WTC11 (cell line): ENCODE results near the gene CCDC51. TPM values are rescaled to one million over a fixed set of nuclear protein-coding genes. Genes with fewer than 3 reads are reported as not detected.
"Not testable (repeated sequence)": the region's sequence is repeated elsewhere in the genome, so short reads cannot be mapped to it uniquely, and the experiment has no call there.

ENCODE experiments used
- ATAC-seq: fragments of 200-7000 bp; cut with Tn5 transposase; 2 replicates; pipeline ENCODE4 v1.10.0; 2021; ENCODE audit warnings: mild to moderate bottlenecking, moderate library complexity
- CTCF ChIA-PET: fragments of 300-600 bp; sonication (Branson Sonifier 250); formaldehyde crosslinking; loops from one replicate; lab custom pipeline; 2021; ENCODE audit warnings: antibody characterized with exemption; lab: Charles Lee
- POLR2A ChIA-PET: fragments of 350-600 bp; sonication (Branson Sonifier 250); formaldehyde crosslinking; loops from one replicate; lab custom pipeline; 2021; ENCODE audit warnings: antibody characterized with exemption; lab: Charles Lee
- DNase-seq: peaks from one replicate; pipeline ENCODE4 v3.0.0; 2021; ENCODE audit warnings: low spot score
- H3K27ac Mint-ChIP-seq: 2 replicates; pipeline ENCODE4 v1.8.0; 2021; ENCODE audit warnings: mixed read lengths
- H3K27me3 Mint-ChIP-seq: 2 replicates; pipeline ENCODE4 v1.8.0; 2021; ENCODE audit warnings: low read depth, mild to moderate bottlenecking, moderate library complexity, mixed read lengths
- H3K36me3 Mint-ChIP-seq: 2 replicates; pipeline ENCODE4 v1.8.0; 2021; ENCODE audit warnings: mixed read lengths
- H3K4me1 Mint-ChIP-seq: 2 replicates; pipeline ENCODE4 v1.8.0; 2022; ENCODE audit warnings: mixed read lengths
- H3K4me3 Mint-ChIP-seq: 2 replicates; pipeline ENCODE4 v1.8.0; 2021; ENCODE audit warnings: mild to moderate bottlenecking, moderate library complexity, mixed read lengths
- H3K9me3 Mint-ChIP-seq: 2 replicates; pipeline ENCODE4 v1.8.0; 2021; ENCODE audit warnings: mixed read lengths
- CREM ChIP-seq: sonication (generic); formaldehyde crosslinking; IDR thresholded peaks from 2 replicates; pipeline ENCODE4 v1.8.1; 2022; ENCODE audit warnings: mild to moderate bottlenecking, missing genetic modification reagents, moderate library complexity
- EMX1 ChIP-seq: fragments of 250-450 bp; sonication (Bioruptor Pico); IDR thresholded peaks from 2 replicates; pipeline ENCODE4 v1.8.0; 2021; ENCODE audit warnings: mild to moderate bottlenecking
- ETV6 ChIP-seq: sonication (generic); formaldehyde crosslinking; IDR thresholded peaks from 2 replicates; pipeline ENCODE4 v1.8.1; 2022; ENCODE audit warnings: mild to moderate bottlenecking, missing genetic modification reagents
- GTF2I ChIP-seq: fragments of 250-450 bp; sonication (Bioruptor Pico); conservative IDR thresholded peaks from 2 replicates; pipeline ENCODE4 v1.4.0; 2021; ENCODE audit warnings: mild to moderate bottlenecking
- HMGA2 ChIP-seq: fragments of 250-450 bp; sonication (Bioruptor Pico); IDR thresholded peaks from 2 replicates; pipeline ENCODE4 v1.4.0; 2021; ENCODE audit warnings: mild to moderate bottlenecking, moderate library complexity
- JAZF1 ChIP-seq: fragments of 250-450 bp; sonication (Bioruptor Pico); IDR thresholded peaks from 2 replicates; pipeline ENCODE4 v1.9.0; 2021; ENCODE audit warnings: moderate library complexity, mild to moderate bottlenecking, inconsistent platforms
- MAX ChIP-seq: sonication (generic); formaldehyde crosslinking; IDR thresholded peaks from 2 replicates; pipeline ENCODE4 v1.8.0; 2022; ENCODE audit warnings: mild to moderate bottlenecking, missing genetic modification reagents
- SMAD4 ChIP-seq: sonication (generic); formaldehyde crosslinking; IDR thresholded peaks from 2 replicates; pipeline ENCODE4 v1.8.0; 2022; ENCODE audit warnings: mild to moderate bottlenecking, missing genetic modification reagents
- SP1 ChIP-seq: sonication (generic); formaldehyde crosslinking; conservative IDR thresholded peaks from 2 replicates; pipeline ENCODE4 v1.8.1; 2022; ENCODE audit warnings: missing genetic modification reagents
- ZNF121 ChIP-seq: sonication (generic); formaldehyde crosslinking; IDR thresholded peaks from 2 replicates; pipeline ENCODE4 v1.8.0; 2023; ENCODE audit warnings: missing genetic modification reagents
- ZSCAN18 ChIP-seq: fragments of 250-450 bp; sonication (Bioruptor Pico); IDR thresholded peaks from 2 replicates; pipeline ENCODE4 v2.1.2; 2022; ENCODE audit warnings: mild to moderate bottlenecking, moderate library complexity
- total RNA-seq: library from RNA; stranded (reverse); gene quantifications from 3 replicates; pipeline ENCODE4 v1.2.3, GENCODE V29; 2021
- TF ChIP-seq, protein P1 (sequence below): fragments of 250-450 bp; sonication (Bioruptor Pico); IDR thresholded peaks from 2 replicates; pipeline ENCODE4 v1.9.0; 2021; ENCODE audit warnings: mild to moderate bottlenecking, borderline replicate concordance
- TF ChIP-seq, protein P2 (sequence below): sonication (generic); formaldehyde crosslinking; IDR thresholded peaks from 2 replicates; pipeline ENCODE4 v1.8.0; 2023; ENCODE audit warnings: missing genetic modification reagents, mild to moderate bottlenecking, borderline replicate concordance
- TF ChIP-seq, protein P3 (sequence below): fragments of 200-600 bp; IDR thresholded peaks from 2 replicates; pipeline ENCODE4 v1.8.0; 2022; ENCODE audit warnings: antibody characterized with exemption
- TF ChIP-seq, protein P4 (sequence below): sonication (generic); formaldehyde crosslinking; IDR thresholded peaks from 2 replicates; pipeline ENCODE4 v1.8.1; 2023; ENCODE audit warnings: mild to moderate bottlenecking, missing genetic modification reagents

CCDC51 gene
- total RNA-seq, 1 experiment from 2014 or later, result 25.1 TPM

DNA sequence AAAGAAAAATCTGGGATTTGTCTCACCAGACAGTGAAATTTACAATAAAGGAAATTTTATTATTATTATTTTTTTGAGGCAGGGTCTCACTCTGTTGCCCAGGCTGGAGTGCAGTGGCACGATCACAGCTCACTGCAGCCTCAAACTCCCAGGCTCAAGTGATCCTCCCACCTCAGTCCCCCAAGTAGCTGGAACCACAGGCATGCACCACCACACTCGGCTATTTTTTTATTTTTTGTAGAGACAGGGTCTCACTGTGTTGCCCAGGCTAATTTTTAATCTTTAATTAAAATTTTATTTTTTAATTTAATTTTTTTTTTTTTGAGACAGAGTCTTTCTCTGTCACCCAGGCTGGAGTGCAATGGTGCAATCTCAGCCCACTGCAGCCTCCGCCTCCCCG is 34.1 kb upstream of the CCDC51 start:
- DNase-seq, H3K36me3 Mint-ChIP-seq, H3K27me3 Mint-ChIP-seq, H3K27ac Mint-ChIP-seq, H3K9me3 Mint-ChIP-seq, H3K4me3 Mint-ChIP-seq, ATAC-seq: not testable (repeated sequence)
- CTCF ChIA-PET, result interaction anchor here (0.7 to 6.3 kb wide), 38 partner anchors 8 to 1197 kb away, joined by 3 to 168 read pairs (median 4); partner anchors contain the start of genes ATRIP, CCDC51, PFKFB4 and SHISA5
- POLR2A ChIA-PET, result interaction anchor here (0.6 to 3.3 kb wide), 13 partner anchors 27 to 286 kb away, joined by 3 to 21 read pairs (median 4); partner anchors contain the start of genes ATRIP, CCDC51, CDC25A and PFKFB4
- H3K4me1 Mint-ChIP-seq, result peaks cover 38% of the 10 kb centered on the region
- peak; percentile 85 for TF ChIP-seq GTF2I (CRISPR knock-in tag)
- peak; percentile 92 for TF ChIP-seq ZNF121 (CRISPR knock-in tag)
- TF ChIP-seq HMGA2, result 0 out of 2 replicates have a peak, but pooled peaks have one; percentile 34

DNA sequence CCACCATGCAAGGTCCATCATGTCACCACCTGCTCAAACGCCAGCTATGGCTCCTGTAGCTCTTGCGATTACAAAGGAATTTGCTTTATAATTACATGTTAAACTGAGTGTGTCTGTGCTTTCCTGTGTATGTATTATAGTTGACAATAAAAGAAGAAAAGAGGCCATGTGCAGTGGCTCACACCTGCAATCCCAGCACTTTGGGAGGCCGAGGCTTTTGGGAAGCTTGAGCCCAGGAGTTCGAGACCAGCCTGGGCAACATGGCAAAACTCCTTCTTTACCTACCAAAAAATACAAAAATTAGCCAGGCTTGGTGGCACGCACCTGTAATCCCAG is 33.7 kb upstream of the CCDC51 start:
- no peak for DNase-seq
- peaks cover 9% of the 10 kb centered on the region for H3K36me3 Mint-ChIP-seq
- CTCF ChIA-PET, result interaction anchor here (0.7 to 6.3 kb wide), 31 partner anchors 8 to 1062 kb away, joined by 3 to 168 read pairs (median 6); partner anchors contain the start of genes ATRIP, CCDC51, PFKFB4 and SHISA5
- no peak for ATAC-seq
- POLR2A ChIA-PET, result interaction anchor here (0.6 to 3.3 kb wide), 13 partner anchors 27 to 286 kb away, joined by 3 to 21 read pairs (median 5); partner anchors contain the start of genes ATRIP, CCDC51, CDC25A and CELSR3
- H3K4me3 Mint-ChIP-seq, result peak overlapping the region; percentile 91
- TF ChIP-seq JAZF1 (CRISPR knock-in tag) (no peak), ZSCAN18 (CRISPR knock-in tag) (0 out of 2 replicates have a peak, but pooled peaks have one; percentile 5), EMX1 (CRISPR knock-in tag) (no peak)
- TF ChIP-seq, protein P1, sequence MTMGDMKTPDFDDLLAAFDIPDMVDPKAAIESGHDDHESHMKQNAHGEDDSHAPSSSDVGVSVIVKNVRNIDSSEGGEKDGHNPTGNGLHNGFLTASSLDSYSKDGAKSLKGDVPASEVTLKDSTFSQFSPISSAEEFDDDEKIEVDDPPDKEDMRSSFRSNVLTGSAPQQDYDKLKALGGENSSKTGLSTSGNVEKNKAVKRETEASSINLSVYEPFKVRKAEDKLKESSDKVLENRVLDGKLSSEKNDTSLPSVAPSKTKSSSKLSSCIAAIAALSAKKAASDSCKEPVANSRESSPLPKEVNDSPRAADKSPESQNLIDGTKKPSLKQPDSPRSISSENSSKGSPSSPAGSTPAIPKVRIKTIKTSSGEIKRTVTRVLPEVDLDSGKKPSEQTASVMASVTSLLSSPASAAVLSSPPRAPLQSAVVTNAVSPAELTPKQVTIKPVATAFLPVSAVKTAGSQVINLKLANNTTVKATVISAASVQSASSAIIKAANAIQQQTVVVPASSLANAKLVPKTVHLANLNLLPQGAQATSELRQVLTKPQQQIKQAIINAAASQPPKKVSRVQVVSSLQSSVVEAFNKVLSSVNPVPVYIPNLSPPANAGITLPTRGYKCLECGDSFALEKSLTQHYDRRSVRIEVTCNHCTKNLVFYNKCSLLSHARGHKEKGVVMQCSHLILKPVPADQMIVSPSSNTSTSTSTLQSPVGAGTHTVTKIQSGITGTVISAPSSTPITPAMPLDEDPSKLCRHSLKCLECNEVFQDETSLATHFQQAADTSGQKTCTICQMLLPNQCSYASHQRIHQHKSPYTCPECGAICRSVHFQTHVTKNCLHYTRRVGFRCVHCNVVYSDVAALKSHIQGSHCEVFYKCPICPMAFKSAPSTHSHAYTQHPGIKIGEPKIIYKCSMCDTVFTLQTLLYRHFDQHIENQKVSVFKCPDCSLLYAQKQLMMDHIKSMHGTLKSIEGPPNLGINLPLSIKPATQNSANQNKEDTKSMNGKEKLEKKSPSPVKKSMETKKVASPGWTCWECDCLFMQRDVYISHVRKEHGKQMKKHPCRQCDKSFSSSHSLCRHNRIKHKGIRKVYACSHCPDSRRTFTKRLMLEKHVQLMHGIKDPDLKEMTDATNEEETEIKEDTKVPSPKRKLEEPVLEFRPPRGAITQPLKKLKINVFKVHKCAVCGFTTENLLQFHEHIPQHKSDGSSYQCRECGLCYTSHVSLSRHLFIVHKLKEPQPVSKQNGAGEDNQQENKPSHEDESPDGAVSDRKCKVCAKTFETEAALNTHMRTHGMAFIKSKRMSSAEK (CRISPR knock-in tag), result no peak
- TF ChIP-seq, all 79 proteins: peak for 1
- Mint-ChIP-seq H3K27me3 (no peaks in the 10 kb centered on the region; the same call in none of the 2 replicates), H3K27ac (peak overlapping the region; percentile 99), H3K4me1 (peaks cover 34% of the 10 kb centered on the region), H3K9me3 (no peaks in the 10 kb centered on the region)

GRCh38 chr3:48472923-48473616 is 33.2 kb upstream of the CCDC51 start:
- ChIA-PET CTCF (interaction anchor here (0.6 to 6.3 kb wide), 35 partner anchors 8 to 1062 kb away, joined by 3 to 168 read pairs (median 4); partner anchors contain the start of genes ATRIP, CCDC51, PFKFB4 and SHISA5), POLR2A (interaction anchor here (0.6 to 3.3 kb wide), 15 partner anchors 16 to 285 kb away, joined by 3 to 21 read pairs (median 5); partner anchors contain the start of genes ATRIP, CCDC51, CDC25A and CELSR3)
- Mint-ChIP-seq H3K4me1 (peaks cover 31% of the 10 kb centered on the region), H3K4me3 (peak overlapping the region; percentile 91), H3K27ac (peak overlapping the region; percentile 99), H3K9me3 (no peaks in the 10 kb centered on the region), H3K36me3 (peaks cover 12% of the 10 kb centered on the region), H3K27me3 (no peaks in the 10 kb centered on the region; the same call in none of the 2 replicates)
- DNase-seq (peak; percentile 96), ATAC-seq (peak; percentile 82)
- TF ChIP-seq MAX (CRISPR knock-in tag), result peak; percentile 67; the same call in 1 of the 2 replicates
- 0 out of 2 replicates have a peak, but pooled peaks have one; percentile 38 for TF ChIP-seq ETV6 (CRISPR knock-in tag)
- no peak for TF ChIP-seq HMGA2
- peak; percentile 46; the same call in 1 of the 2 replicates for TF ChIP-seq ZNF121 (CRISPR knock-in tag)
- TF ChIP-seq, protein P2, sequence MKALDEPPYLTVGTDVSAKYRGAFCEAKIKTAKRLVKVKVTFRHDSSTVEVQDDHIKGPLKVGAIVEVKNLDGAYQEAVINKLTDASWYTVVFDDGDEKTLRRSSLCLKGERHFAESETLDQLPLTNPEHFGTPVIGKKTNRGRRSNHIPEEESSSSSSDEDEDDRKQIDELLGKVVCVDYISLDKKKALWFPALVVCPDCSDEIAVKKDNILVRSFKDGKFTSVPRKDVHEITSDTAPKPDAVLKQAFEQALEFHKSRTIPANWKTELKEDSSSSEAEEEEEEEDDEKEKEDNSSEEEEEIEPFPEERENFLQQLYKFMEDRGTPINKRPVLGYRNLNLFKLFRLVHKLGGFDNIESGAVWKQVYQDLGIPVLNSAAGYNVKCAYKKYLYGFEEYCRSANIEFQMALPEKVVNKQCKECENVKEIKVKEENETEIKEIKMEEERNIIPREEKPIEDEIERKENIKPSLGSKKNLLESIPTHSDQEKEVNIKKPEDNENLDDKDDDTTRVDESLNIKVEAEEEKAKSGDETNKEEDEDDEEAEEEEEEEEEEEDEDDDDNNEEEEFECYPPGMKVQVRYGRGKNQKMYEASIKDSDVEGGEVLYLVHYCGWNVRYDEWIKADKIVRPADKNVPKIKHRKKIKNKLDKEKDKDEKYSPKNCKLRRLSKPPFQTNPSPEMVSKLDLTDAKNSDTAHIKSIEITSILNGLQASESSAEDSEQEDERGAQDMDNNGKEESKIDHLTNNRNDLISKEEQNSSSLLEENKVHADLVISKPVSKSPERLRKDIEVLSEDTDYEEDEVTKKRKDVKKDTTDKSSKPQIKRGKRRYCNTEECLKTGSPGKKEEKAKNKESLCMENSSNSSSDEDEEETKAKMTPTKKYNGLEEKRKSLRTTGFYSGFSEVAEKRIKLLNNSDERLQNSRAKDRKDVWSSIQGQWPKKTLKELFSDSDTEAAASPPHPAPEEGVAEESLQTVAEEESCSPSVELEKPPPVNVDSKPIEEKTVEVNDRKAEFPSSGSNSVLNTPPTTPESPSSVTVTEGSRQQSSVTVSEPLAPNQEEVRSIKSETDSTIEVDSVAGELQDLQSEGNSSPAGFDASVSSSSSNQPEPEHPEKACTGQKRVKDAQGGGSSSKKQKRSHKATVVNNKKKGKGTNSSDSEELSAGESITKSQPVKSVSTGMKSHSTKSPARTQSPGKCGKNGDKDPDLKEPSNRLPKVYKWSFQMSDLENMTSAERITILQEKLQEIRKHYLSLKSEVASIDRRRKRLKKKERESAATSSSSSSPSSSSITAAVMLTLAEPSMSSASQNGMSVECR (CRISPR knock-in tag), result 0 out of 2 replicates have a peak, but pooled peaks have one; percentile 59
- TF ChIP-seq, protein P3, sequence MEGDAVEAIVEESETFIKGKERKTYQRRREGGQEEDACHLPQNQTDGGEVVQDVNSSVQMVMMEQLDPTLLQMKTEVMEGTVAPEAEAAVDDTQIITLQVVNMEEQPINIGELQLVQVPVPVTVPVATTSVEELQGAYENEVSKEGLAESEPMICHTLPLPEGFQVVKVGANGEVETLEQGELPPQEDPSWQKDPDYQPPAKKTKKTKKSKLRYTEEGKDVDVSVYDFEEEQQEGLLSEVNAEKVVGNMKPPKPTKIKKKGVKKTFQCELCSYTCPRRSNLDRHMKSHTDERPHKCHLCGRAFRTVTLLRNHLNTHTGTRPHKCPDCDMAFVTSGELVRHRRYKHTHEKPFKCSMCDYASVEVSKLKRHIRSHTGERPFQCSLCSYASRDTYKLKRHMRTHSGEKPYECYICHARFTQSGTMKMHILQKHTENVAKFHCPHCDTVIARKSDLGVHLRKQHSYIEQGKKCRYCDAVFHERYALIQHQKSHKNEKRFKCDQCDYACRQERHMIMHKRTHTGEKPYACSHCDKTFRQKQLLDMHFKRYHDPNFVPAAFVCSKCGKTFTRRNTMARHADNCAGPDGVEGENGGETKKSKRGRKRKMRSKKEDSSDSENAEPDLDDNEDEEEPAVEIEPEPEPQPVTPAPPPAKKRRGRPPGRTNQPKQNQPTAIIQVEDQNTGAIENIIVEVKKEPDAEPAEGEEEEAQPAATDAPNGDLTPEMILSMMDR, result peak; percentile 45; the same call in 1 of the 2 replicates
- 0 out of 2 replicates have a peak, but pooled peaks have one; percentile 24 for TF ChIP-seq CREM (CRISPR knock-in tag)
- peak; percentile 66 for TF ChIP-seq SP1 (CRISPR knock-in tag)
- TF ChIP-seq, protein P4, sequence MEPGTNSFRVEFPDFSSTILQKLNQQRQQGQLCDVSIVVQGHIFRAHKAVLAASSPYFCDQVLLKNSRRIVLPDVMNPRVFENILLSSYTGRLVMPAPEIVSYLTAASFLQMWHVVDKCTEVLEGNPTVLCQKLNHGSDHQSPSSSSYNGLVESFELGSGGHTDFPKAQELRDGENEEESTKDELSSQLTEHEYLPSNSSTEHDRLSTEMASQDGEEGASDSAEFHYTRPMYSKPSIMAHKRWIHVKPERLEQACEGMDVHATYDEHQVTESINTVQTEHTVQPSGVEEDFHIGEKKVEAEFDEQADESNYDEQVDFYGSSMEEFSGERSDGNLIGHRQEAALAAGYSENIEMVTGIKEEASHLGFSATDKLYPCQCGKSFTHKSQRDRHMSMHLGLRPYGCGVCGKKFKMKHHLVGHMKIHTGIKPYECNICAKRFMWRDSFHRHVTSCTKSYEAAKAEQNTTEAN (CRISPR knock-in tag), result no peak
- no peak for TF ChIP-seq SMAD4 (CRISPR knock-in tag)
